Stimulated activated CD4-positive, alpha-beta T cell treated with anti-CD3 and anti-CD28 coated beads, Interleukin-12 subunit alpha, Interleukin-12 subunit beta, amount 100 ng/mL, for 4 hours (primary cell): ENCODE results near the gene AVL9.
"Not testable (repeated sequence)": the region's sequence is repeated elsewhere in the genome, so short reads cannot be mapped to it uniquely, and the experiment has no call there.

Source experiments
- DNase-seq: peaks from one replicate; pipeline ENCODE4 v3.0.0-alpha.2; 2020

Gene AVL9

DNA sequence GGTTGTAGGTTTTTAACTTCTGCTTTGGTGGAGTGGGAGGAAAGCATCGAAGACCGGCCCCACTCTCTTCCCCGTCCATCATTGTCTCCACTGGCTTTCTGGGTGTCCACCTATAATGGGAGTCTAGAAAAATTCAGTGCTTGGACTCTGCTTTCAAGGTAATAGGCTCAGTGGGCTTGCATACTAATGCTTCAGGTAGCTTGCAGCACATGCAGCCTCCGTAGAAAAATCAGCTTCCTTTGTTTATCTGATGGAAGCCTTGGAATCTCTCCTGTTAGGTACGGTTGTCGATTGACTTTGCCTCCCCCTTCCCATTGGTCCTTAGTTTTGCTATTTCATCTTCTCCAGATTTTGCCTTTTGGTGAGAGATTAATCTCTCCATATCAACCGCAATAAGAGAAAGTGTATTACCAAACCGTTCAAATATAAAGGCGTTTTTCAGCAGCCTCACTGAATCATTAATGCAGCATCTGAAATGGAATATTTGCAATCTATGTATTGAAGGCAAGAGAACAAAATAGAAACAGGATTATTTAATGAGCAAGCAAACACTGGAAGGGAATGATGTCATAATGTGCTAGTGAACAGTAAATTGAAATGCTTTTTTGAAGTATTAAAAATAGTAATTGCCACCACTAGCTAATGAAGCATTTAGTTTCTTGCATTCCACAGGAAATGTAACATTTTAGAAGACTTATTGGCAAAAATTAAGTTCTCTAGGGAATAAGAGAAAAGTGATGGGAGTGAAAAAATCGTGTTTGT lies 944 bp downstream of the AVL9 start:
- no peak for DNase-seq

DNA sequence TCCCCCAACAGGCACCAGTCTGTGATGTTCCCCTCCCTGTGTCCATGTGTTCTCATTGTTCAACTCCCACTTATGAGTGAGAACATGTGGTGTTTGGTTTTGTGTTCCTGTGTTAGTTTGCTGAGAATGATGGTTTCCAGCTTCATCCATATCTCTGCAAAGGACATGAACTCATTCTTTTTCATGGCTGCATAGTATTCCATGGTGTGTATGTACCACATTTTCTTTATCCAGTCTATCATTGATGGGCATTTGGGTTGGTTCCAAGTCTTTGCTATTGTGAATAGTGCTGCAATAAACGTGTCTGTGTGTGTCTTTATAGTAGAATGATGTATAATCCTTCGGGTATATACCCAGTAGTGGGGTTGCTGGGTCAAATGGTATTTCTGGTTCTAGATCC lies 4.5 kb downstream of the AVL9 start:
- not testable (repeated sequence) for DNase-seq

DNA sequence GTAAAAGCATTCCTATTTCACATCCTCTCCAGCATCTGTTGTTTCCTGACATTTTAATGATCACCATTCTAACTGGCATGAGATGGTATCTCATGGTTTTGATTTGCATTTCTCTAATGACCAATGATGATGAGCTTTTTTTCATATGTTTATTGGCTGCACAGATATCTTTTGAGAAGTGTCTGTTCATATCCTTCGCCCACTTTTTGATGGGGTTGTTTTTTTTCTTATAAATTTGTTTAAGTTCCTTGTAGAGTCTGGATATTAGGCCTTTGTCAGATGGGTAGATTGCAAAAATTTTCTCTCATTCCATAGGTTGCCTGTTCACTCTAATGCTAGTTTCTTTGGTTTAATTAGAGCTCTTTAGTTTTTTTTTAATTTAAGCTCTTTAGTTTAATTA lies 4.9 kb downstream of the AVL9 start:
- DNase-seq: not testable (repeated sequence)

DNA sequence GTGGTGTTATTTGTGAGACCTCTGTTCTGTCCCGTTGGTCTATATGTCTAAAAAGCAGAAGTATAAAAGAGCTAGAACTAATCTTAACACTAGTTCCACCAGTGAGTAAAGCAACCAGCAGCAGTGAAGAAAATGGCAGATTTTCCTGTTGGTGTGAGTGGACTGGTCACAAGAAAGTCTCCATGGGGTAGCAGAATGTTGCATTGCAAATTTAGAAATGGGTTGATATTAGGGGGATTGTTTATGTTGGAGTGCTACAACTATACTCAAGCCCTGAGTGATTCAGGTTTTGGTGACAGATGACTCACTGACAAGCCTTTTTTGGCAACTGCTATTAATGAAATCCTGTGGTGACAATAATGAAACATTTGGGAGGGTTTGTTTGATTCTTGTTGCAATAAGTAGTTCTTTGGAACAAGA lies 5.6 kb downstream of the AVL9 start:
- no peak for DNase-seq

DNA sequence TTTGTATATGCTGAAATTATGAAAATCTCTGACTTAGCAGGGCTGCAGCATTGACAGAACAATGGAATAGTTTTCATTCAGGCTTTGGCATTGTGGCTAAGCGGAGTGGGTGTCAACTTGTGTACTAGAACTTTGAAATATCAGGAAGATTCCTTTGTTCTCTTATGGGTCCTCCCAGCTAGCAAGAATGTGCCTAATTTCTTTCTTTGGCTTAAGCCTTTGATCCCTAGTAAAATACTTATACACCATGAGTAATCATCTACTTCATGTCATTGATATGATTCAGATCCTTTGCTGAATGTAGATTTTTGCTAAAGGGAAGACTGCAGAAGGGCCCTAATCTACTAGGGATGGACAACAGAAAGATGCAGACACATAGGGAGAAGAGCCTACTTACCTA lies 6.2 kb downstream of the AVL9 start:
- DNase-seq: no peak

DNA sequence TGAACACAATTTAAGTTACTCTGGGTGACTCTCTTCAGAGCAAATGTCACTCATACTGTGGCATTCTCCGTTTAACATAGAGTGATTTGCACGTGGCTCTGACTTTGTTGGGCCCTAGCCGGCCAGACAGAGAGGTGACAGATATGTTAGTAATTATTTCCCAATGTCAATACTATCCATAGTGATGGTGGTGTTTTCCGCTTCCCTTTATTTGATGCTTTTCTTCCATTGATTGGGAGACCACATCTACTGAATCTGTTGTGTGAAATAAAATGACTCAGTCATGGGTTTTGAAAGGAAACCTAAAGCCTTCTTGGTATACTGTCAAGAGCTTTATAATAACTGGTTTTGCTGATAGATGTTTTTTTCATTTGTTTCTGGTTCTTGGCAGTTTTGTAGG lies 7.4 kb downstream of the AVL9 start:
- DNase-seq: no peak

DNA sequence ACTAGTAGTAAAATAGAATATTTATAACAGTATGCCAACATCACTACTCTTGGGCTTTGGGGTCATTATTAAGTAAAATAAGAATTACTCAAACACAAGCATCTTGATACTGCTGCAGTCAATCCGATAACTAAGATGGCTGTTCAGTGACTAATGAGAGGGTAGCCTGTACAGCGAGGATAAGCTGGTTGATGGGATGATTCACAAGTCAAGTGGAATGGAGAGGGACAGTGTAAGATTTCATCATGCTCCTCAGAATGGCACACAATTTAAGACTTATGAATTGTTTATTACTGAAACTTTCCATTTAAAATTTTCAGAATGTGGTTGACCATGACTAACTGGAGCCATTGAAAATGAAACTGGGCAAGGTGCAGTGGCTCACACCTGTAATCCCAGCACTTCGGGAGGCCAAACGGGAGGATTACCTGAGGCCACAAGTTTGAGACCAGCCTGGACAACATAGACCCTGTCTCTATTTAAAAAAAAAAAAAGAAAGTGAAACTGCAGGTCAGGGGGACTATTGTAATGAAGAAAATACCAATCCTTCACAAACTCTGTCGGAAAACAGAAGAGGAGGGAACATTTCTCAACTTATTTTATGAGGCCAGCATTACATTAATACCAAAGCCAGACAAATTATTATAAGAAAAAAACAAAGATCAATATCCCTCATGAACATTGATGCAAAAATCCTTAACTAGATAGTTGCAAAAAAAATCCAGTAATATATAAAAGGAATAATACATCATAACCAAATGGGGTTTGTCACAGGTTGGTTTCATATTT lies 11.2 kb downstream of the AVL9 start:
- no peak for DNase-seq

DNA sequence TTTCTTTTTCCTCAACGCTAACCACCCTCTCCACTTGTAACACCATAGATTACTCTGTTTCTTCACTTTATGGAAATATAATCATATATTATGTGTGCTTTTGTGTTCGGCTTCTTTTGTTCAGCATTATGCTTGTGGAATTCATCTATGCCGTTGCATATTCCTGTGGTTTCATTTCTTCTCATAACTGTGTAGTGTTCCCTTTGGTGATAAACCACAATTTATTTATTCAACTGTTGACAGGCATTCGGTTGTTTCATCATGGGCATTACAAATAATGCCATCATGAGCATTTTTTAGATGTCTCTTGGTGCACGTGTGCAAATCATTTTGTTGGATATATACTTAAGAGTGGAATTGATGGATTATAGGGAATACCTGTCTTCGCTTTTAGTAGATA lies 12.1 kb downstream of the AVL9 start:
- DNase-seq: no peak

DNA sequence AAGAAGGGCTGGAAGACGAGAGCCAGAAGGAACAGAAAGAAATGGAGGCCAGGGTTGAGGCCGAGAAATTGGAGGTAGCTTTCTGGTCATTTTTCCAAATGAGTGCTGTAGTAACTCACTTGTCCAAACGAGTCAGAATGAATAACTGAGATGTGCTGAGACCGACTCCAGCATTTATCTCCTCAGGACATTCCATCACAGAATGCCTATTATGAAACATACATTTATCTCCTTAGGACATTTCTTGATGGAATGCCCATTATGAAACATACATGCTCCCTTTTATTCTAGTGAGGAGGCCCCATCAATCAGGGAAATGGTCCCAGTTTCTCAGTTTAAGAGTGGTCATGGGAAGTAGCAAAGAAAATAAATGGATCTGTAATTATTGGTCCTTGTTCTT lies 16.5 kb downstream of the AVL9 start:
- no peak for DNase-seq

DNA sequence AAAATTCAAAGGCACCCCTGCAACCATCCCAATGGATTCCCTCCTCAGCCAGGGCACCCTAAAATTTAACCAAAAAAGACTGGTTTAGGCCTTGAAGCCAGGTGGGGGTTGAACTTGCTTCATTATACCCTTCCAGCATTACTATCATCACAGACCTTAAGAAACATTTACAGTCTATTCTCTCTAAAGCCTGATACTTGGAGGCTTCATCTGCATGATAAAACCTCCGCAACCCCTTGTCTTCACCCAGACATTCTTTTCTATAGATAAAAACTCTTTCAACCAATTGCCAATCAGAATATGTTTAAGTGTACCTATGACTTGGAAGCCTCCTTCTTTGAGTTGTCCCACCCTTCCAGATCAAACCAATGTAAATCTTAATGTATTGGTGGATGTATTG lies 17.9 kb downstream of the AVL9 start:
- DNase-seq: no peak

DNA sequence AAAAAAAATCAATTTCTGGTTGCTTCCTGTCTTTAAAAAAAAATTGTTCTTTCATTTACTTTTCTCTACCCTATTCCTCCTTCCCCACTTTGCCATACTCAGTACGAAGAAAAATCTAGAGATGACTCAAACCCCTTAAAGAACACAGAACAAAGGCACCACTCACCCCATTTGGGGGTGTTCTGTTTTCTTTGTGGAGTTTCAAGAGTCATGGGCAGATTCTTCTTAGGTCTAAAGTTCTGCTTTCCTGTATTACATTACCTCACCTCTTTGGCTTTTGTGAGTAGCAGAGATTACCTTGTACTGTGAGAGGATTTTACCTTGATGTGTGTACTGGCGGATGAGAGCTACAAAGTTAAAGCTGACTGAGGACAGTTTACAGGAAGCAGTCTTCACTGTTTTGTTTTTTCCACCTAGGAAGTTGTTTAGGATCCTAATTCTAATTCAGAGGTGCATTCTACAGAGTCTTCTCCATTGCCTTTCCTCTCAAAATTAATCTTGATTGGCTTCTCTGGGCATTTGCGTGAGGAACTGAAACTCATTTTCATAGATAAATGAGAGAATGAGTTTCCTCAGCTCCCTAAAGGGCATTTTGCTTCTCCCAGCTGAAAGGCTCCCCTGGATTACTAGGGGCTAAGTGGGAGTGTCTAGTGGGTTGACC lies 20.7 kb downstream of the AVL9 start:
- DNase-seq: no peak

DNA sequence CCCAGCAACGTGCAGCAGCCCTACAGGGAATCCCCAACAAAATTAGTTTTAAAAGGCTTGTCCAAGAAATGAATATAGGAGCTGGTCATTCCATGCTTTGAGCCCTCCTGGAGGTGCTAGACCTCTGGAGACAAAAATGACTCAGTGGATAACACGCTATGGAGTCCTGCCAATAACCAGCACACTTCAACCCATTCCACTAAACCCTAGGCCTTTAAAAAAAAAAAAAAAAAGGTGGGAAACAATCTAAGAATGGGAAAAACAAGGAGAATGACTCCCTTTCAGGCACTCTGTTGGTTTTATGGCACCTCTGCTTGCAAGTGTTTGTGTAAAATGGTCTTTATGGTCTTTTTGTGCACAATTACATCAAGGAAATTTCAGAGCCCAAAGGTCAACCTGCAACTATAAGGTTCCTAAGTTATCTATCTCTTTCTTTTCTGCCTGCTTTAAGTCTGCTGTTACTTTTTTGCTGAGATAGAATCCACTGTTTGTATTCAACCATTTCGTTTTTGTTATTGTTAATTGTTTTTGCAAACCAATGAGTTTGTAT lies 21.3 kb downstream of the AVL9 start:
- no peak for DNase-seq

DNA sequence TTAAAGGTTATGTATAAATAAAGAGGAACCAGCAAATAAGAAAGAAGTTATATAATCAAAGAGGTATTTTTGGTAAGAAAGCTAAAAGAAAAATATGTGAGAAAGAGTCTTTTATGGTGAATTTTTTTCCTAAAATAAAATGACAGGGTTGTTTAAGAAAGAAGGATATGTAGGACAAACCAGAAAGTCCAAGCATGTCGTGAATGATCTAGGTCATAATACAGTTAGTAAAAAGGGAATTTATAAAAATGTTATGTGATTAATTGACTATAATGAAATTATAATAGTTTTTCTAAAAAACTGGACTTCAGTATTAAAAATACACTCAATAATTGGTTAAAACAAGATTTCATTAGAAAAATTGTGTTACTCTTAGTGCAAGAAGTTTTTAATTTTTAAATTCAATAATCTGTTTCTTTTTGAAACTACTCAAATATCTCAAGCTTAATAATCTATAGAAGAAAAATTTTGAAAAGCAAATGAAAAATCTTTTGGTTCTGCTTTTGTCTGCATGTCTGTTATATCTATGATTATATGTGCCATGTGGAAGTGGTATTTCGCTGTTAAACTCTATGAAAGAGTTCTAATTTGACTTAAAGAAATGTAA lies 23.3 kb downstream of the AVL9 start:
- DNase-seq: no peak

DNA sequence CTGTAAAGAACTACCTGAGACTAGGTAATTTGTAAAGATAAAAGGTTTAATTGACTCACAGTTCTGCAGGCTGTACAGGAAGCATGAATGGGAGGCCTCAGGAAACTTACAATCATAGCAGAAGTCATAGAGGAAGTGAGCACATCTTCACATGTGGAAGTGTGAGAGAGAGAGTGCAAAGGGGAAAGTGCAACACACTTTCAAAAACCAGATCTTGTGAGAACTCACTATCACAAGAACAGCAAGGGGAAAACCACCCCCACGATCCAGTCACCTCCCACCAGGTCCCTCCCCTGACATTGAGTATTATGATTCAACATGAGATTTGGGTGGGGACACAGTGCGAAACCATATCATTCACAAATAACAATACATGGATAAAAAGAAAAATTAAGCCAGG lies 24.5 kb downstream of the AVL9 start:
- no peak for DNase-seq

DNA sequence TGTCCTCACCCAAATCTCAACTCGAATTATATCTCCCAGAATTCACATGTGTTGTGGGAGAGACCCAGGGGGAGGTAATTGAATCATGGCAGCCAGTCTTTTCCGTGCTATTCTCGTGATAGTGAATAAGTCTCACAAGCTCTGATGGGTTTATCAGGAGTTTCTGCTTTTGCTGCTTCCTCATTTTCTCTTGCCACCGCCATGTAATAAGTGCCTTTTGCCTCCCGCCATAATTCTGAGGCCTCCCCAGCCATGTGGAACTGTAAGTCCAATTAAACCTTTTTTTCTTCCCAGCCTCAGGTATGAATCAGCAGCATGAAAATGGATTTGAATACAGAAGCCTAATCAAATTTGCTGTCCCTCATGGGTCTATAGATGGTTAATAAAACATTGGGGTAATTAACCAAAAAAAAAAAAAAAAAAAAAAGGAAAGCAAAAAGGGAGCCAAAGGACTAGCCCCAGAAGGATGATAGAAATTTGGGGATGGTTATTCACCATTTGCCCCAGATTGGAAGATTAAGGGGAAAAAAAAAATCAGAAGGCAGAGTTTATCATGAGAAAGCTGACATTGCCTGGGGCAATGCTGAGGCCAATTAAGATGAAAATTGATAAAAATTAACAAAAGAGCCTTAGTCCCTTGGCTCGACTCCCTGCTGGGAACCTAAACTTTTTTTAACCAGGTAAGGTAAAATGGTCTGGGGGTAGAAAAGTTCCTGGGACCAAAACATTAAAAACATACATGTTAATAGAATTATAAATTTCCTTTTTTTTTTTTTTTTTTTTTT lies 27.6 kb downstream of the AVL9 start:
- no peak for DNase-seq

DNA sequence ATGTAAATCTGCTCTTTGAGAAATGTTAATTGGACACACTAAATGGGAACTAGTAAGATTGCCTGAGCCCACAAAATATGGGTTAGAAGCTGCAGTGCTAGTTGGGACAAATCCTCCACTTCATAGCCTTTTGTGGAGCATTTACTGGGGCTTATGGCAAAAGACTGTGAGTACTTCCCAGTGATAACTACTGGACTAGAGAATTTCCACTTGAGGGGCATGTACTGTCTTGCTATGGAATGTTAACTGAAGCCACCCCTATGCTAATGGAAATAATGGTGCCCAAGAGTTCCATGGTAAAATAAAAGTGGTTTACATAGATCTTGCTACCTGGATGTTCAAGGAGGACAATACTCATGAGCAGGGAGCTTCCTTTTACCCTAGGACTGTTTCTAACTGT lies 29.3 kb downstream of the AVL9 start:
- no peak for DNase-seq

DNA sequence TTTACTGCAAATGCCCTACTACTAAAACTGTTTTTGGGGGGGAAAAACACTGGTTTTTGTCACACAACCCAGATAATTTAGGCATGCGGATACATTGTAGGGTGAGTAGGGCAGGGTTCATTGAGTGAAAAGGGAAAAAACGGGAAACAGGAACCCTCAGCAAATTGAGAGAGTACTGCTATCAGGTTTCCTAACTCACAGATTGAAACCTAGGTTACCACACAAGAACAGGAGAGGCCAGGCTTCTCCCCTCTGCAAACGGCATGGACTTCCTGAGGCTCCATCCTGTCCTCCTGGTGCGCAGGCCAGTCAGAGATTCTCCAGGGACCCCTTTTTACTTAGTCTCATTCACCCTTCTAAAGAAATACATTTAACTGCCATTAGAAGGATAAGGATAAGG lies 30.6 kb downstream of the AVL9 start:
- no peak for DNase-seq

DNA sequence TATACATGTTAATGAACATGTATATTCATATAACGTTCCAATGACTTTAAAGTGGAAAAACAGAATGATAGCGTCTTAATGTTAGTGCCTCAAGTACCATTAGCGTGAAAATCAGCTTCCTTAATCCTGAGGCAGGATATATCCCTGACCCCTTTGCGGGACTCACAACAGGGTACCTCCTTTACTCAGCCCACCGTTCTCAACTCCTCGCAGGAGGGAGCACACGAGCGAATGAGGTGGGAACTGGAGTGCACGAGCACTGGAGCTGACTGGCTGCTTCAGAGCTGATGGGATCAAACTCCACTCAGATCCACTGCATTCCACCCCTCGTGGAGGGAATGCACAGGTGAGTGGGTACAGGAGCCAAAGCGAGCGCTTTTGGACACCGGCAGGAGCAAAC lies 36.1 kb downstream of the AVL9 start:
- no peak for DNase-seq

DNA sequence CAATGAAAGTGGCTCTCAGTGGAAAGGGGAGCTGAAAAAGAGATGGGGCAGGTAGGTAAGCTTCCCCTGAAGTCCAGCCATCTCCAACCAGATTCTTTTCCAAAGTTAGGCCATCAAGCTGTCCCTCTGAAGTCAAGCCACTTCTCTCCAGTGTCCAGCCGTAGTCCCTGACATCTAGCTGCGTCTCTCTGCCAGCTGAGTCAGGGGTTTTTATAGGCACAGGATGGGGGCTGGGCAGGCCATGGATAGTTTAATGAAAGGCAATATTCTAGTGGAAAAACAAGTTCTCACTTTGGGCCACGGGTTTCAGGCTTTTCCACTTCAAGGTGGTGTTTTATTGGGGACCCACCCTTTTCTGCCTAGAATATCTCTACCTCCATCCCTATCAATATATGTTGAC lies 36.8 kb downstream of the AVL9 start:
- DNase-seq: no peak

DNA sequence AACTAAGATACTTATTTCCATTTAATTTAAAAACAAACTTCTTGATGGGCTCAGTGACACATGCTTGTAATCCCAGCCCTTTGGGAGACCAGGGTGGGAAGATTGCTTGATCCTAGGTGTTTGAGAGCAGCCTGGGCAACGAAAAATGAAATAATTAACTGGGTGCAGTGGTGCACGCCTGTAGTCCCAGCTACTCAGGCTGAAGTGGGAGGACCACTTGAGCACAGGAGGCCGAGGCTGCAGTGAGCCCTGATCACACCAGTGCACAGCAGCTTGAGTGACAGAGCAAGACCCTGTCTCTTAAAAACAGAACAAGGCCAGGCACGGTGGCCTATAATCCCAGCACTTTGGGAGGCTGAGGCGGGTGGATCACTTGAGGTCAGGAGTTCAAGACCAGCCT lies 37.4 kb downstream of the AVL9 start:
- DNase-seq: no peak

DNA sequence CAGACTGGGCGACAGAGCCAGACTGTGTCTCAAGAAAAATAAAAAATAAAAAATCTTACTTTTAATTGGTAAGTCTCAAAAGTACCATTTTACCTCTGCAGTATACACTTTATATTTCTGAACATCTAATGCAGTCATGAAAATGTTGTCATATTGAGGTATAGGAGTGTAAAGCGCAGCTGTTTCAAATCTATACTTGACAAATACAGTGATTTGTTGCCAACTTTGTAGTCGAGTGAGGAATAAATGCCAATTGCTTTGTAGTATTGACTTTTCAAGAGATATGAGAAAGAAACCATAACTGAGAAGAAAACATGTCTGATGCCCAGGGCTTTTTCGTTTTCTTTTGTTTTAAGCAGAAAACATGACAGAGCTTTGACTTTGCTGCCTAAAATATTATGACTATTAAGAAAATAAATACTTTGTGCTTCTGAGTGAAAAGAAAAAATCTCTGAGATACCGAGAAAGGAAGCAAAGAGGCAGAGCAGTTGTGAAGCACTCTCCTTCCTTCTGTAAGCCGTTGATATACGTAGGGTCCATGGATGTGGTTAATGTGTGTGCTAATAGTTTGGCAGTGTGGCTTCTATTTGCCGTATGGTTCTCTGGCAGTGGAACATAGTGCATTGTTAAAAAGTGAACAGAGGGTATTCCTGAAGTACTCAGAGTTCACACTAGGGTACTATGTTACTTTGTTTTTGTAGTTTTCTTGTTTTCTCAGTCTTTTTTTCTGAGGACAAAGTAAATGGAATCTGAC lies 38.2 kb downstream of the AVL9 start:
- DNase-seq: no peak
